C4-2B (cell line): ENCODE measurements around the gene ORM2.
"Not testable (repeated sequence)": the region's sequence is repeated elsewhere in the genome, so short reads cannot be mapped to it uniquely, and the experiment has no call there.

ENCODE experiments used
- H3K27ac ChIP-seq: fragments of 450-650 bp; 2 replicates; pipeline ENCODE4 v1.5.1; 2017
- ZFX ChIP-seq: fragments of 450-650 bp; IDR thresholded peaks from 2 replicates; pipeline ENCODE4 v1.6.1; 2017
- TF ChIP-seq, protein P1 (sequence below): fragments of 450-650 bp; conservative IDR thresholded peaks from 2 replicates; pipeline ENCODE4 v1.5.1; 2017; ENCODE audit warnings: mild to moderate bottlenecking

The ORM2 gene

DNA sequence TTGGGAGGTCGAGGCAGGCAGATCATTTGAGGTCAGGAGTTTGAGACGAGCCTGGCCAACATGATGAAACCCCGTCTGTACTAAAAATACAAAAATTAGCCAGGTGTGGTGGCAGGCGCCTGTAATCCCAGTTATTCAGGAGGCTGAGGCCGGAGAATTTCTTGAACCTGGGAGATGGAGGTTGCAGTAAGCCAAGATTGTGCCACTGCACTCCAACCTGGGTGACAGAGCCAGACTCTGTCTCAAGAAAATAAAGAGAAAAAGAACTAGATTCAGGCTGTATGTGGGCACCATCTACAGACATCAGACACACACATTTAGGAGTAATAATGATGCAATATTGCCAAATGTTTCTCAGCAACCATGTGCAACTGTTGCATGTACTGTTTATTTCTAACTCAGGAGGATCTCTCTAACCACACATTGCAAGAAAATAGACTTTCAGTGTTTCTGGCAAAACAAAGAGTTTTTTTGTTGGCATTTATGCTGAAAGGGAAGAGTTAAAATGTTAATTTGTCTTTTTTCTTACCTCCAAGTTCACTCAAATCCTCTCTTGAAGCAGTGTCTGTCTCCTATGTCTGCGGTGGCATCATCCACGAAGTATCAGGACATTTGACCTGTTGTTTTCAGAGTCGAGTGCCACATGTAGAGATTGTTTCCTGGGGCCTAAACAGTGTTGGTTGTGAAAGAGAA, 11.9 kb upstream of the ORM2 start:
- TF ChIP-seq, protein P1, sequence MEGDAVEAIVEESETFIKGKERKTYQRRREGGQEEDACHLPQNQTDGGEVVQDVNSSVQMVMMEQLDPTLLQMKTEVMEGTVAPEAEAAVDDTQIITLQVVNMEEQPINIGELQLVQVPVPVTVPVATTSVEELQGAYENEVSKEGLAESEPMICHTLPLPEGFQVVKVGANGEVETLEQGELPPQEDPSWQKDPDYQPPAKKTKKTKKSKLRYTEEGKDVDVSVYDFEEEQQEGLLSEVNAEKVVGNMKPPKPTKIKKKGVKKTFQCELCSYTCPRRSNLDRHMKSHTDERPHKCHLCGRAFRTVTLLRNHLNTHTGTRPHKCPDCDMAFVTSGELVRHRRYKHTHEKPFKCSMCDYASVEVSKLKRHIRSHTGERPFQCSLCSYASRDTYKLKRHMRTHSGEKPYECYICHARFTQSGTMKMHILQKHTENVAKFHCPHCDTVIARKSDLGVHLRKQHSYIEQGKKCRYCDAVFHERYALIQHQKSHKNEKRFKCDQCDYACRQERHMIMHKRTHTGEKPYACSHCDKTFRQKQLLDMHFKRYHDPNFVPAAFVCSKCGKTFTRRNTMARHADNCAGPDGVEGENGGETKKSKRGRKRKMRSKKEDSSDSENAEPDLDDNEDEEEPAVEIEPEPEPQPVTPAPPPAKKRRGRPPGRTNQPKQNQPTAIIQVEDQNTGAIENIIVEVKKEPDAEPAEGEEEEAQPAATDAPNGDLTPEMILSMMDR: no peak
- no peak for TF ChIP-seq ZFX
- H3K27ac ChIP-seq: no peak overlapping the region

- TF ChIP-seq ZFX: no peak
- no peak overlapping the region for H3K27ac ChIP-seq
Measured at GRCh38 chr9:114318416-114318815, 11.3 kb upstream of the ORM2 start.

DNA sequence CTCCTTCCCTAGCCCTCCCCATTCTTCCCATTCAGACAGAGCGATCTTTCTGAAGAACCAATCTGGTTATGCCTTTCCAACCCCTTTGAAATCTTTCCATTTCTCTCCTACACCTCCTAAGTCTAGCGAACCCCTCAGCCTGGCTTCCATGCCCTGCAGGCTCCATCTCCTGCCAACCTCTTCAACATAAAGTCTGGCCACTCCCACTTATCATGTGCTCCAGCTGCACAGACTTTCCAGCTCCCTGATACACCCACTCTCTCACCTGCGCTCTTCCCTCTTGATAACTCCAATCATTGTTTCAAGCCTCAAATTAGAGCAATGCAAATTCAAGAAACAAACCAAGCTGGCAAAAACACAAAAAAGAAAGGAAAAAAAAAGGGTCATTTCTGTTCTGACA, 10.5 kb upstream of the ORM2 start:
- TF ChIP-seq, protein P1: no peak
- no peak for TF ChIP-seq ZFX
- no peak overlapping the region for H3K27ac ChIP-seq

DNA sequence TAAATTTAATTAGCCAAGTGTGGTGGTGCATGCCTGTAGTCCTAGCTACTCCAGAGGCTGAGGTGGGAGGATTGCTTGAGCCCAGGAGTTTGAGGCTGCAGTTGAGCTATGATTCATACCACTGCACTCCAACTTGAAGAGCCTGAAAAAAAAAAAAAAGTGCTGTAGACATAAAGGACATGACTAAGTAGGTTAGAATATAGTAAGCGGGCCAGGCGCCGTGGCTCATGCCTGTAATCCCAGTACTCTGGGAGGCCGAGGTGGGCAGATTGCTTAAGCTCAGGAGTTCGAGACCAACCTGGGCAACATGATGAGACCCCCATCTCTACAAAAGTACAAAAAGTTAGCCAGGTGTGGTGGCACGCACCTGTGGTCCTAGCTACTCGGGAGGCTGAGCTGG, 9.0 kb upstream of the ORM2 start:
- H3K27ac ChIP-seq: not testable (repeated sequence)

GRCh38 chr9:114321759-114322158, 7.9 kb upstream of the ORM2 start:
- TF ChIP-seq, protein P1: no peak
- TF ChIP-seq ZFX: no peak
- no peak overlapping the region for H3K27ac ChIP-seq

DNA sequence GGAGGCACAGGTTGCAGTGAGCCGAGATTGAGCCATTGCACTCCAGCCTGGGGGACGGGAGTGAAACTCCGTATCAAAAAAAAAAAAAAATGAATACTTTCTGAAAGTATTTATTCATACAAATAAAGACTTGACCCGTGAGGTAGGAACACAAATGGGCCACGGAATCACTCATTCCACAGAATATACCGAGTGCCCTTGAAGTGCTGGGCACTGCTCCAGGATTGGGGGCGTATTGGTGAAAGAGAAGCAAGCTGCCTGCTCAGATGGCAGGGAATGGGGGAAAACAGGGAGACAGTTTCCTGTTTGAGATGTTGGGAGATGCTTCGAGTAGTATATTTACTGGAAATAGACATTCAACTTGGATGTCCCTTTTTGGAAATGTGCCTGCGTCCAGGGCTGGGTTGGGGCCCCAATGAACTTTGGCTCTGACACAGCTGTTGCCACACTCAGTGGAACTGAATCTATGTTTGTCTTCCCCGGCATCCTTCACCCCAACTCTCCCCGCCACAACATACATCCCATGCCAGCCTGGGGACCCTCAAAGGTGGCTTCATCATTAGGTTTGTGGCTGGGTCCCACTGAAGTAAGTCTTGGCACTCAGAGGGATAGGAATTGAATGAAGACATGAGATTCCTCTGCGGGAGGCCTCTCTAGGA, 7.4 kb upstream of the ORM2 start:
- H3K27ac ChIP-seq: not testable (repeated sequence)

DNA sequence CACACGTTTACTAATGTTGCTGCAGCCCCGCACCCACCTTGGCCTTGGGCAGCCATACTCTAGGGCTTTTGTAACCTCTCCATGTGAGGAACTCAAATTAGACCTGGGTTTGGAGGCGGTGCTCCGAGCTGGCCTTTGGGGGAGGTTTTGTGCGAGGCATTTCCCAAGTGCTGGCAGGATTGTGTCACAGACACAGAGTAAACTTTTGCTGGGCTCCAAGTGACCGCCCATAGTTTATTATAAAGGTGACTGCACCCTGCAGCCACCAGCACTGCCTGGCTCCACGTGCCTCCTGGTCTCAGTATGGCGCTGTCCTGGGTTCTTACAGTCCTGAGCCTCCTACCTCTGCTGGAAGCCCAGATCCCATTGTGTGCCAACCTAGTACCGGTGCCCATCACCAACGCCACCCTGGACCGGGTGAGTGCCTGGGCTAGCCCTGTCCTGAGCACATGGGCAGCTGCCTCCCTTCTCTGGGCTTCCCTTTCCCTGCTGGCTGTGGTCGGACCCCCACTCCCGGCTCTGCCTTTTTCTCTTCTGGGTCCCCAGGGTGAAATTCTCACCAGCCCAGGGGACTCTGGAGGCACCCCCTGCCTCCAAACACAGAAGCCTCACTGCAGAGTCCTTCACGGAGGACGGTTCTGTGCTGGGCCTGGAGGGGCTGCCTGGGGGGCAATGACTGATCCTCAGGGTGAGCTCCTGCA, 6.7 kb upstream of the ORM2 start, which contains the start of gene ORM1:
ORM1 (plus strand) TSS at position 268 of the 701 bp plus-strand sequence; CDS start at position 304, 36 bp downstream.
- not testable (repeated sequence) for H3K27ac ChIP-seq

- not testable (repeated sequence) for H3K27ac ChIP-seq
Measured at GRCh38 chr9:114323849-114324248, 5.8 kb upstream of the ORM2 start.

GRCh38 chr9:114324492-114324891, 5.2 kb upstream of the ORM2 start:
- no peak for TF ChIP-seq ZFX
- TF ChIP-seq, protein P1: no peak
- H3K27ac ChIP-seq: no peak overlapping the region

DNA sequence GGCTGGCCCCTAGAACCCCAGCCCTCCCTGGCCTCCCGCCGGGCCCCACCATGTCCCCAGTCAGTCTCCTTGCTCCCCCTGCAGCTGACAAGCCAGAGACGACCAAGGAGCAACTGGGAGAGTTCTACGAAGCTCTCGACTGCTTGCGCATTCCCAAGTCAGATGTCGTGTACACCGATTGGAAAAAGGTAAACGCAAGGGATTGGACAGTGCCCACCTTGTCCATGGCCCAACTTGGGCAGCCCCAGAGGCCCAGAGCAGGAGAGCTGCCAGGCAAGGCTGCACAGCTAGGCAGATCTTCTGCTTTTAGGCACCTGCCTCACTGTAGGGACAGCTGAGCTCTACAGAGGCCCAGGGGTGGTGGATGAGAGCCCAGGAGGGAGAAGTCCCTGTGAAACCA, 4.7 kb upstream of the ORM2 start:
- H3K27ac ChIP-seq: not testable (repeated sequence)

DNA sequence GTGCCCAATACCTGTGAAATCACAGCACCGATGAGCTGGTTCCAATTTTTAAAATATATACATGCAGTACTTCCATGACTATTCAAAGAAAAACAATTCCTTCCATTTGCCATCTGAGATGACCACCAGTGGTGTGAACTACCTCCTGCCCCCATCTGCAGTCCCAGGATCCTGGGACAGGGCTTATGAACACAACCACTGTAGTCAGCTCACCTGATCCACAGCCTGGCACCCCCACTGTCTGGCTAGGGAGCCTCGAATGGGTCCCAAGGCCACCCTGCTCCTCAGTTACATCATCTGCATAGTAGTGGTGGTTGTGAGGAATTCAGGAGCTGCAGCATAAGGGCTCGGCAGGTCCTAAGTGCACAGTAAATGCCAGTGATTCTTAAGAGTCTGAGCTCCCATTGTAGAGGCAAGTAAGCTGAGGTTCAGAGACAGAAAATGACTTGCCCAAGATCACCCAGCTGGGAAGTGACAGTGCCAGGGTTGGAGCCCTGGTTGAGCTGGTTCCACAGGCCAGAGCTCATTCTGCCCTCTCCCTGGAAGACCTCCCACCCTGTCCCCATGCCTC, 3.9 kb upstream of the ORM2 start:
- H3K27ac ChIP-seq: not testable (repeated sequence)
